Gastroesophageal sphincter (tissue), 3 donors: ENCODE measurements around the gene MSH5.
"Not testable (repeated sequence)": the region's sequence is repeated elsewhere in the genome, so short reads cannot be mapped to it uniquely, and the experiment has no call there.

Experiments
- EP300 ChIP-seq: sonication (generic); formaldehyde crosslinking; IDR thresholded peaks from one replicate; pipeline ENCODE4 v1.6.1; 2017; ENCODE audit warnings: antibody characterized with exemption, mild to moderate bottlenecking
- POLR2A ChIP-seq, 2 donors: fragments of 450-650 bp; IDR thresholded peaks; one replicate each; pipeline ENCODE4 v1.6.1; 2017; ENCODE audit warnings: antibody characterized with exemption in 2 of 2, mild to moderate bottlenecking in 2 of 2, moderate library complexity in 1 of 2
- POLR2AphosphoS5 ChIP-seq: sonication (generic); formaldehyde crosslinking; IDR thresholded peaks from one replicate; pipeline ENCODE4 v1.6.1; 2017; ENCODE audit warnings: antibody characterized with exemption
- TF ChIP-seq, protein P1 (sequence below), 4 experiments: fragments of 200-600 bp in 2 of 4; fragments of 450-650 bp in 2 of 4; sonication (generic) in 1 of 4; IDR thresholded peaks; one replicate each; pipeline ENCODE4 v1.5.1; 2017 to 2019; ENCODE audit warnings: antibody characterized with exemption in 4 of 4, mild to moderate bottlenecking in 2 of 4, moderate library complexity in 2 of 4

DNA sequence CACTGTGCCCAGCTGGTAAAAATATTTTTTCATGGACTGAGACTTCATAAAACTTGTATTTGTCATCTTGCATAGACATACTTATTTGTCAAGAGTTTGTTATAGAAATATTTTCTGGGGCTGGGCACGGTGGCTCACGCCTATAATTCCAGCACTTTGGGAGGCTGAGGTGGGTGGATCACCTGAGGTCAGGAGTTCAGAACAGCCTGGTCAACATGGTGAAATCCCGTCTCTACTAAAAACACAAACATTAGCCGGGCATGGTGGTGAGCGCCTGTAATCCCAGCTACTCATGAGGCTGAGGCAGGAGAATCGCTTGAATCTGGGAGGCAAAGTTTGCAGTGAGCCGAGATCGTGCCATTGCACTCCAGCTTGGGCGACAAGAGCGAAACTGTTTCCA, 68.8 kb downstream of the MSH5 start:
- TF ChIP-seq, protein P1, sequence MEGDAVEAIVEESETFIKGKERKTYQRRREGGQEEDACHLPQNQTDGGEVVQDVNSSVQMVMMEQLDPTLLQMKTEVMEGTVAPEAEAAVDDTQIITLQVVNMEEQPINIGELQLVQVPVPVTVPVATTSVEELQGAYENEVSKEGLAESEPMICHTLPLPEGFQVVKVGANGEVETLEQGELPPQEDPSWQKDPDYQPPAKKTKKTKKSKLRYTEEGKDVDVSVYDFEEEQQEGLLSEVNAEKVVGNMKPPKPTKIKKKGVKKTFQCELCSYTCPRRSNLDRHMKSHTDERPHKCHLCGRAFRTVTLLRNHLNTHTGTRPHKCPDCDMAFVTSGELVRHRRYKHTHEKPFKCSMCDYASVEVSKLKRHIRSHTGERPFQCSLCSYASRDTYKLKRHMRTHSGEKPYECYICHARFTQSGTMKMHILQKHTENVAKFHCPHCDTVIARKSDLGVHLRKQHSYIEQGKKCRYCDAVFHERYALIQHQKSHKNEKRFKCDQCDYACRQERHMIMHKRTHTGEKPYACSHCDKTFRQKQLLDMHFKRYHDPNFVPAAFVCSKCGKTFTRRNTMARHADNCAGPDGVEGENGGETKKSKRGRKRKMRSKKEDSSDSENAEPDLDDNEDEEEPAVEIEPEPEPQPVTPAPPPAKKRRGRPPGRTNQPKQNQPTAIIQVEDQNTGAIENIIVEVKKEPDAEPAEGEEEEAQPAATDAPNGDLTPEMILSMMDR (IDR thresholded peaks at IDR 0.05) = not testable (repeated sequence)
- TF ChIP-seq POLR2A (IDR thresholded peaks at IDR 0.05); POLR2AphosphoS5; EP300: not testable (repeated sequence)
